ENCODE results near the gene WDR26. TPM values are rescaled to one million over a fixed set of nuclear protein-coding genes. Genes with fewer than 3 reads are reported as not detected.
"Not testable (repeated sequence)": the region's sequence is repeated elsewhere in the genome, so short reads cannot be mapped to it uniquely, and the experiment has no call there.

Gene WDR26
- total RNA-seq, 1 experiment from 2014 or later: 29.9 TPM

- in situ Hi-C loops (cut with HindIII; ENCODE audit: low pct_unique_long_range_greater_than_20kb, low sequenced_read_pairs): no loop called here
- DNase-seq (ENCODE audit: low read depth): no peak
Observed at GRCh38 chr1:224438989-224439388, 4.4 kb upstream of the WDR26 start.

- in situ Hi-C loops (cut with HindIII; ENCODE audit: low pct_unique_long_range_greater_than_20kb, low sequenced_read_pairs): no loop called here
- DNase-seq (ENCODE audit: low read depth): no peak
Observed at GRCh38 chr1:224435999-224436398, 1.4 kb upstream of the WDR26 start.

GRCh38 chr1:224435318-224435763 lies 744 bp upstream of the WDR26 start:
- peak; percentile 35 for DNase-seq (ENCODE audit: low read depth)
- in situ Hi-C loops (cut with HindIII; ENCODE audit: low pct_unique_long_range_greater_than_20kb, low sequenced_read_pairs): no loop called here

GRCh38 chr1:224433701-224434672 lies 610 bp downstream of the WDR26 start:
- peak; percentile 28 for DNase-seq (ENCODE audit: low read depth)
- in situ Hi-C loops (cut with HindIII; ENCODE audit: low pct_unique_long_range_greater_than_20kb, low sequenced_read_pairs): no loop called here

- in situ Hi-C loops (cut with HindIII; ENCODE audit: low pct_unique_long_range_greater_than_20kb, low sequenced_read_pairs): no loop called here
- DNase-seq (ENCODE audit: low read depth): peak; percentile 25
Observed at GRCh38 chr1:224433041-224433691, 1.4 kb downstream of the WDR26 start.

GRCh38 chr1:224432672-224433040 lies 1.9 kb downstream of the WDR26 start:
- DNase-seq (ENCODE audit: low read depth): no peak
- in situ Hi-C loops (cut with HindIII; ENCODE audit: low pct_unique_long_range_greater_than_20kb, low sequenced_read_pairs): no loop called here

GRCh38 chr1:224432146-224432545 lies 2.5 kb downstream of the WDR26 start:
- in situ Hi-C loops (cut with HindIII; ENCODE audit: low pct_unique_long_range_greater_than_20kb, low sequenced_read_pairs): no loop called here
- DNase-seq (ENCODE audit: low read depth): no peak

- no peak for DNase-seq (ENCODE audit: low read depth)
- in situ Hi-C loops (cut with HindIII; ENCODE audit: low pct_unique_long_range_greater_than_20kb, low sequenced_read_pairs): no loop called here
Observed at GRCh38 chr1:224431726-224432125, 2.9 kb downstream of the WDR26 start.

GRCh38 chr1:224430511-224431113 lies 4.0 kb downstream of the WDR26 start:
- in situ Hi-C loops (cut with HindIII; ENCODE audit: low pct_unique_long_range_greater_than_20kb, low sequenced_read_pairs): no loop called here
- peak; percentile 53 for DNase-seq (ENCODE audit: low read depth)

GRCh38 chr1:224429616-224430326 lies 4.8 kb downstream of the WDR26 start:
- DNase-seq (ENCODE audit: low read depth): no peak
- in situ Hi-C loops (cut with HindIII; ENCODE audit: low pct_unique_long_range_greater_than_20kb, low sequenced_read_pairs): loop anchor here (10.0 kb wide), 1 partner anchor 55 kb away; no protein-coding TSS in a partner anchor

GRCh38 chr1:224428713-224429112 lies 5.9 kb downstream of the WDR26 start:
- not testable (repeated sequence) for DNase-seq (ENCODE audit: low read depth)
- in situ Hi-C loops (cut with HindIII; ENCODE audit: low pct_unique_long_range_greater_than_20kb, low sequenced_read_pairs): loop anchor here (10.0 kb wide), 1 partner anchor 54 kb away; no protein-coding TSS in a partner anchor

- in situ Hi-C loops (cut with HindIII; ENCODE audit: low pct_unique_long_range_greater_than_20kb, low sequenced_read_pairs): loop anchor here (10.0 kb wide), 1 partner anchor 53 kb away; no protein-coding TSS in a partner anchor
- peak; percentile 31 for DNase-seq (ENCODE audit: low read depth)
Observed at GRCh38 chr1:224427346-224427745, 7.3 kb downstream of the WDR26 start.

GRCh38 chr1:224426869-224427268 lies 7.7 kb downstream of the WDR26 start:
- DNase-seq (ENCODE audit: low read depth): not testable (repeated sequence)
- in situ Hi-C loops (cut with HindIII; ENCODE audit: low pct_unique_long_range_greater_than_20kb, low sequenced_read_pairs): loop anchor here (10.0 kb wide), 1 partner anchor 52 kb away; no protein-coding TSS in a partner anchor

GRCh38 chr1:224425279-224425884 lies 9.2 kb downstream of the WDR26 start:
- in situ Hi-C loops (cut with HindIII; ENCODE audit: low pct_unique_long_range_greater_than_20kb, low sequenced_read_pairs): loop anchor here (10.0 kb wide), 1 partner anchor 51 kb away; no protein-coding TSS in a partner anchor
- DNase-seq (ENCODE audit: low read depth): no peak

GRCh38 chr1:224420106-224420505 lies 14.5 kb downstream of the WDR26 start:
- in situ Hi-C loops (cut with HindIII; ENCODE audit: low pct_unique_long_range_greater_than_20kb, low sequenced_read_pairs): loop anchor here (10.0 kb wide), 1 partner anchor 45 kb away; no protein-coding TSS in a partner anchor
- DNase-seq (ENCODE audit: low read depth): no peak

GRCh38 chr1:224411766-224412165 lies 22.8 kb downstream of the WDR26 start:
- peak; percentile 30 for DNase-seq (ENCODE audit: low read depth)
- in situ Hi-C loops (cut with HindIII; ENCODE audit: low pct_unique_long_range_greater_than_20kb, low sequenced_read_pairs): no loop called here

- in situ Hi-C loops (cut with HindIII; ENCODE audit: low pct_unique_long_range_greater_than_20kb, low sequenced_read_pairs): no loop called here
- no peak for DNase-seq (ENCODE audit: low read depth)
Observed at GRCh38 chr1:224408294-224408590, 26.4 kb downstream of the WDR26 start.

Measured in Caki2 (cell line).